H1 (cell line): Measurements from ENCODE around the gene SHROOM3. TPM values are rescaled to one million over a fixed set of nuclear protein-coding genes. Genes with fewer than 3 reads are reported as not detected.

Experiments
- BCL11A ChIP-seq, 2 experiments: IDR thresholded peaks; one replicate each; pipeline ENCODE4 v1.6.1; 2011; ENCODE audit warnings: low read depth in 2 of 2, low read length in 2 of 2, mild to moderate bottlenecking in 2 of 2
- RAD21 ChIP-seq, 2 experiments: IDR thresholded peaks in 1 of 2; conservative IDR thresholded peaks in 1 of 2; 2 replicates each; pipeline ENCODE4 v1.6.1; 2011; ENCODE audit warnings: low read depth in 2 of 2, low read length in 2 of 2, improper control_type of control experiment in 1 of 2, inconsistent platforms in 1 of 2, mild to moderate bottlenecking in 1 of 2, moderate library complexity in 1 of 2
- TAF7 ChIP-seq: optimal IDR thresholded peaks from 2 replicates; pipeline ENCODE3; 2011; ENCODE audit warnings: low read depth, mild to moderate bottlenecking, inconsistent platforms, low read length, moderate library complexity, borderline replicate concordance
- polyA plus RNA-seq, 7 experiments: library from polyadenylated mRNA; depleted of rRNA in 3 of 7; stranded (reverse) in 5 of 7; unstranded in 2 of 7; fragments of >200 nt in 5 of 7; fragments of 200-250 nt in 2 of 7; gene quantifications; 1 replicate in 5 of 7; 2 replicates in 1 of 7; 4 replicates in 1 of 7; pipeline versions ENCODE4 v1.2.1 to v1.2.3, GENCODE V29; 2011 to 2013; ENCODE audit warnings: missing spikeins in 2 of 7, mixed read lengths in 2 of 7
- total RNA-seq: library from RNA; stranded (reverse); fragmentation: NEBNext Ultra II Directional; extraction: Animal tissue kit (Norgen Biotek cat#: 25700); gene quantifications from 2 replicates; pipeline ENCODE4 v1.2.1, GENCODE V29; 2021
- TF ChIP-seq, protein P1 (sequence below), 3 experiments: IDR thresholded peaks; 1 replicate in 2 of 3; 2 replicates in 1 of 3; pipeline versions ENCODE4 v1.5.1 to v1.6.1; 2011; ENCODE audit warnings: low read length in 3 of 3, mild to moderate bottlenecking in 3 of 3, inconsistent platforms in 2 of 3, low read depth in 1 of 3, moderate library complexity in 1 of 3; ENCODE audit not compliant: insufficient read depth in 1 of 3; ENCODE audit errors: control extremely low read depth in 1 of 3

SHROOM3 gene
- total and polyA plus RNA-seq, 2 of the 8 experiments (the other 6 are each of a cell fraction or from before 2014, with no cell fraction given), result 15.8 to 34.0 TPM

DNA sequence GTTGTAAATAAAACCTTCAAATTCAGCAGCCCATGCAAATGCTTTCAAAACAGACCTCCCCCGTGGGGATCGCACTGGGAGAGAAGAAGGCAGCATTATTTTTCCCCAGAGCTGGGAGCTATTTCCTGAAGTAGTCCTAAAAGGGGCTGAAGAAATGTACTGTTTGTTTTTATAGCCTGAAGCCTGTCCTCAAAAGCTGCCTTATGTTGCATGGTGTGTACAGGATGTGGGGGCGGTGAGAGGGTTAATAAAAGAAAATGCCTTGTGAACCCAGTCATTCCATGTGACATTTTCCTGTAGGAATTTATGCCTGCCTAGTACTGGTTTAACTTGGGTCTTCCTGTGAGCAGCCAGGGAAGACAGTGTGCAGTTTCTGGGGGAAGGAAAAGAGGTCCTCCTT is 318.8 kb downstream of the SHROOM3 start (continued):
- TF ChIP-seq, protein P1, sequence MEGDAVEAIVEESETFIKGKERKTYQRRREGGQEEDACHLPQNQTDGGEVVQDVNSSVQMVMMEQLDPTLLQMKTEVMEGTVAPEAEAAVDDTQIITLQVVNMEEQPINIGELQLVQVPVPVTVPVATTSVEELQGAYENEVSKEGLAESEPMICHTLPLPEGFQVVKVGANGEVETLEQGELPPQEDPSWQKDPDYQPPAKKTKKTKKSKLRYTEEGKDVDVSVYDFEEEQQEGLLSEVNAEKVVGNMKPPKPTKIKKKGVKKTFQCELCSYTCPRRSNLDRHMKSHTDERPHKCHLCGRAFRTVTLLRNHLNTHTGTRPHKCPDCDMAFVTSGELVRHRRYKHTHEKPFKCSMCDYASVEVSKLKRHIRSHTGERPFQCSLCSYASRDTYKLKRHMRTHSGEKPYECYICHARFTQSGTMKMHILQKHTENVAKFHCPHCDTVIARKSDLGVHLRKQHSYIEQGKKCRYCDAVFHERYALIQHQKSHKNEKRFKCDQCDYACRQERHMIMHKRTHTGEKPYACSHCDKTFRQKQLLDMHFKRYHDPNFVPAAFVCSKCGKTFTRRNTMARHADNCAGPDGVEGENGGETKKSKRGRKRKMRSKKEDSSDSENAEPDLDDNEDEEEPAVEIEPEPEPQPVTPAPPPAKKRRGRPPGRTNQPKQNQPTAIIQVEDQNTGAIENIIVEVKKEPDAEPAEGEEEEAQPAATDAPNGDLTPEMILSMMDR (IDR thresholded peaks at IDR 0.05; ENCODE audit: control extremely low read depth in 1 of 3, insufficient read depth in 1 of 3, low read depth in 1 of 3, low read length in 3 of 3), result no peak
- no peak for TF ChIP-seq RAD21 (IDR thresholded peaks at IDR 0.05 in 1 of 2, conservative IDR thresholded peaks at IDR 0.05 in 1 of 2; ENCODE audit: low read depth in 2 of 2, low read length in 2 of 2)
- TF ChIP-seq BCL11A (IDR thresholded peaks at IDR 0.05; ENCODE audit: low read depth in 2 of 2, low read length in 2 of 2), result no peak
- no peak for TF ChIP-seq TAF7
